Activated naive CD4-positive, alpha-beta T cell treated with anti-CD3 and anti-CD28 coated beads, Interleukin-2, amount 10 ng/mL, durations not matched to agents 7 days and 5 days (primary cell): ENCODE measurements around the gene RPL11.
A peak's percentile ranks its signal among the peaks of the same experiment; 100 is the strongest.
"Not testable (repeated sequence)": the region's sequence is repeated elsewhere in the genome, so short reads cannot be mapped to it uniquely, and the experiment has no call there.

Source experiments
- CTCF ChIA-PET: fragments of 350-600 bp; sonication (Branson Sonifier 250); formaldehyde crosslinking; loops from one replicate; lab custom pipeline; 2021; ENCODE audit warnings: antibody characterized with exemption; lab: Charles Lee
- DNase-seq: peaks from one replicate; pipeline ENCODE4 v3.0.0-alpha.2; 2020
- H3K27ac Mint-ChIP-seq: one replicate; pipeline ENCODE4 v1.8.0; 2021; ENCODE audit warnings: mild to moderate bottlenecking, moderate library complexity, mixed read lengths
- H3K27me3 Mint-ChIP-seq: one replicate; pipeline ENCODE4 v1.8.0; 2021; ENCODE audit warnings: mild to moderate bottlenecking, mixed read lengths
- H3K36me3 Mint-ChIP-seq: one replicate; pipeline ENCODE4 v1.8.0; 2021; ENCODE audit warnings: mixed read lengths
- H3K4me1 Mint-ChIP-seq: one replicate; pipeline ENCODE4 v1.8.0; 2021; ENCODE audit warnings: mixed read lengths
- H3K4me3 Mint-ChIP-seq: one replicate; pipeline ENCODE4 v1.8.0; 2021; ENCODE audit warnings: mild to moderate bottlenecking, moderate library complexity, mixed read lengths
- H3K9me3 Mint-ChIP-seq: one replicate; pipeline ENCODE4 v1.8.0; 2021; ENCODE audit warnings: mixed read lengths

RPL11 gene

DNA sequence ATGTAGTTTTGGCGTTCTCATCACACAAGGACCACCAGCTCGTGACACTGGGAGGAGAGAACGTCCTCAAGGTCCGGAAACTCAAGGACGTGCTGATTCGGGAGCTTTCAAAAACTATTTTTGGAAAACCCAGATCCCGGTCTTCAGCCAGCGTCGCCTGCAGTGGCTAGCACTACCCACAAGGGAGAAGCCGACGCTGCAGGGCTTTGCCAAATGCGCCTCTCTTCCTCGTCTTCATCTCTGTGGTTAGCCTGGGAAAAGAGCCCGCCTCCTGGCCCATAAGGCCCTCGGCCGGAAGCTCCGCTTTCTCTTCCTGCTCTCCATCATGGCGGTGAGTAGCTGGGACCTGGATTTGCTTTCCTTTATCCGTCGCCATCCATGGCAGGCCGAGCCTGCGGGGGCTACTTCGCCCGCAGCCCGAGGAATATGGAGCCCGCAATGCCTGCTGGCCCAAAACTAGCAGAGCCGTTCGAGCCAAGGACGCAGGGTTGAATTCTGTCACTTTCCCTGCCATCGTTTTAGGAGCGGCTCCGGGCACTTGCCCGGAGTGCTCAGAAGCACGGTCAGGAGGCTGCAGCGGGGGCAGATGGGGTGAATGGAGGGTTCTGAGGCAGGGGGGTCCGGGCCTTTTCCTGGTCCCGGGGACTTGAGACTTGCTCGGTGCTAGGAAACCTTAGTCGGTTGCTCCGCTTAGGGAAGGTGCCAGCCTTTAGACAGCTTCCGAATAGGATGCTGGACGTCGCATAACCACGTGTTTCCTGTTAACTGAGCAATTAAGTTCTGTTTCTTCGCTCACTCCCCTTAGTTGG is at the start of gene RPL11:
TSS of gene RPL11 (plus strand) at position 308 of the 809 bp plus-strand sequence. CDS start at position 326, 18 bp downstream.
- Mint-ChIP-seq H3K4me3 (peak within 1 kb of the TSS; percentile 95), H3K36me3 (peaks cover 44% of the 10 kb centered on the region), H3K9me3 (no peaks in the 10 kb centered on the region), H3K4me1 (peaks cover 53% of the 10 kb centered on the region), H3K27ac (peak within 1 kb of the TSS; percentile 94), H3K27me3 (no peaks in the 10 kb centered on the region)
- CTCF ChIA-PET, result interaction anchor here (0.6 to 1.4 kb wide), 8 partner anchors 8 to 167 kb away, joined by 3 to 7 read pairs (median 4); partner anchors contain the start of gene ELOA
- DNase-seq, result peak; percentile 92

DNA sequence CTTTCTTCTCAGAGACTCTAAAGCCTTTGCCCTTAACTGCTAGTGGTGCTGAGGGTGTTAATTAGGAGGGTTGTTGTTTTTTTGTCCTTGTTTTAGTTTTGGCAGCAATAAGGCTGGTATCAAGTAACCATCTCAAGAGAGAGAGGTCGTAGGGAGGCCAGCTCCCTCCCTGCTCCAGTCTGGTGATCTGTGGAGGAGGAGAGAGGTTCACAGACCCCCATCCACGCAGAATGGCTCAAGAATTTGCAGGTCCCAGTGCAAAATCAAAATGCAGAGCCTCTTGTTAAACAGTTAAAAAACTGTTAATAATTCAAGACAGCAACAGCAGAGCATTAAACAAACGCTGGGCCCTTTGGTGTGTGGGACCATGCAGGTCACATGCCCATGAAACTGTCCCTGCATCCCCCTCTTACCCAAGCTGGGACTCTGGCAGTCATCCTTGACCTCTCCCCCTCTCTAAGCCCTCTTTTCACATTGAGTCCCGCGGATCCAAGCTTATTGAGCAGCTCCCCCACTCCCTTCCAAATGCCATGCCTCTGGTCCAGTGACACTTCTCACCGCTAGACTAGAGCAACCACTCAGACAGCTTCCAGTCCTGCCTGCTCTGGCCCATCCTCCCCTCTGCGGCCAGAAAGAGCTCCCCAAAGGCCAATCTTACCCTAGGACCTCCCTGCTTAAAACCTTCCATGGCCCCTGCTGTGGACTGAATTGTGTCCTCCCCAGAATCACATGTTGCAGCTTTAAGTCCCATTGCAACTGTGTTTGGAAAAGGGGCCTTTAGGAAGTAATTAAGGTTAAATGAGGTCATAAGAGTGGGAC is 47.7 kb upstream of the RPL11 start:
- Mint-ChIP-seq H3K27ac (no peak overlapping the region), H3K36me3 (no peaks in the 10 kb centered on the region), H3K4me1 (no peaks in the 10 kb centered on the region), H3K4me3 (no peak overlapping the region), H3K27me3 (peaks cover 25% of the 10 kb centered on the region), H3K9me3 (no peaks in the 10 kb centered on the region)
- CTCF ChIA-PET, result interaction anchor here (0.9 to 4.0 kb wide), 5 partner anchors 9 to 147 kb away, joined by 3 to 14 read pairs (median 10); no protein-coding TSS in a partner anchor
- no peak for DNase-seq

DNA sequence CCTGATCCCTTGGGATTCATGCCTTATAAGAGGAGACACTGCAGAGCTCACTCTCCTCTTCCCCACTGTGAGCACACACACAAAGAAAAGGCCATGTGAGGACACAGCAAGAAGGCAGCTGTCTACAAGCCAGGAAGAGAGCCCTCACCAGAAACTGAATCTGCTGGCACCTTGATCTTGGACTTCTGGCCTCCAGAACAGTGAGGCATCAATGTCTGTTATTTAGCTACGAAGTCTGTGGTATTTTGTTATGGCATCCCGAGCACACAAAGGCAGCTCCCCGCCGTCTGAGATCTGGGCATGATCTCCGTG is 47.1 kb upstream of the RPL11 start:
- Mint-ChIP-seq H3K27ac (no peak overlapping the region), H3K4me1 (no peaks in the 10 kb centered on the region), H3K4me3 (no peak overlapping the region), H3K36me3 (no peaks in the 10 kb centered on the region), H3K9me3 (no peaks in the 10 kb centered on the region), H3K27me3 (peaks cover 20% of the 10 kb centered on the region)
- CTCF ChIA-PET, result interaction anchor here (0.9 to 4.0 kb wide), 7 partner anchors 10 to 167 kb away, joined by 3 to 14 read pairs (median 5); no protein-coding TSS in a partner anchor
- no peak for DNase-seq

DNA sequence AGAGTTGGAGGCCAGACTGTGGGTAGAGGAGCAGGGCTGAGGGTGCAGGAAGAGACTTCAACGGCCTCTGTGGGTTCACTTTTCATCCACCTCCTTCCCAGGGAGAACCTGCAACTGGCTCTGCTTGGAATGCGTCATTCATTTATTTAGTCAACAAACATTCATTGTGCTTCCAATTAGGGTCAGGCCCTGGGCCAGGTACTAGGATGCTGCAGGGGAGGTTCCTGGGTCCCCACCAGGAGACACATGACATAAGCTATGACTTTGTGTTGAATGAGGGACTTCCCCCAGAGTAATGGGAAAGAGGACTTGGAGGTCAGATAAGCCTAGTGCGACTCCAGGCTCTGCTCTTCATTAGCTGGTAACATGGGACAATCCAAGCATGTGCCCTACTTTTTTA is 46.3 kb upstream of the RPL11 start:
- no peak overlapping the region for H3K27ac Mint-ChIP-seq
- no peak overlapping the region for H3K4me3 Mint-ChIP-seq
- peaks cover 16% of the 10 kb centered on the region for H3K27me3 Mint-ChIP-seq
- H3K9me3 Mint-ChIP-seq, result no peaks in the 10 kb centered on the region
- no peak for DNase-seq
- CTCF ChIA-PET, result interaction anchor here (1.0 to 4.0 kb wide), 6 partner anchors 8 to 166 kb away, joined by 3 to 14 read pairs (median 8); no protein-coding TSS in a partner anchor
- H3K36me3 Mint-ChIP-seq, result no peaks in the 10 kb centered on the region
- H3K4me1 Mint-ChIP-seq, result no peaks in the 10 kb centered on the region

DNA sequence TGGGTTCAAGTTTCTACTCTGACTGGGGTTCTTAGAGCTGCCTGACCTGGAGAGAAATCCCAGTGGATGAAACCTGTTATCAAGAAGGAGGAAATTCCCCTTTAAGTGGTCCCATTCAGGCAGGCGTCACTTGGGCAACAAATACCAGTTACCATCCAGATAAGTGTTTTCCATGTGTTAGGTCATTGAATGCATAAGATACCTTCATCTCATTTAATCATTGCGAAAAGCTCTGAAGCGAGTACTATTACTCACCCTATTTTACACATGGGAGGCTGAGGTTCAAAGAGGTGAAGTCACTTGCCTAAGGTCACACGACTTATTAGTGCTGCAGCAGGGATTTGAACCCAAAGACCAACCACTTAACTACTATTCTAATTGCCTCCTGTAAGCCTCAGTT is 45.5 kb upstream of the RPL11 start:
- Mint-ChIP-seq H3K27me3 (peaks cover 22% of the 10 kb centered on the region), H3K36me3 (no peaks in the 10 kb centered on the region), H3K4me1 (no peaks in the 10 kb centered on the region), H3K9me3 (no peaks in the 10 kb centered on the region), H3K27ac (no peak overlapping the region), H3K4me3 (no peak overlapping the region)
- CTCF ChIA-PET, result interaction anchor here (1.3 to 4.0 kb wide), 4 partner anchors 9 to 149 kb away, joined by 3 to 11 read pairs (median 8); no protein-coding TSS in a partner anchor
- DNase-seq, result no peak

DNA sequence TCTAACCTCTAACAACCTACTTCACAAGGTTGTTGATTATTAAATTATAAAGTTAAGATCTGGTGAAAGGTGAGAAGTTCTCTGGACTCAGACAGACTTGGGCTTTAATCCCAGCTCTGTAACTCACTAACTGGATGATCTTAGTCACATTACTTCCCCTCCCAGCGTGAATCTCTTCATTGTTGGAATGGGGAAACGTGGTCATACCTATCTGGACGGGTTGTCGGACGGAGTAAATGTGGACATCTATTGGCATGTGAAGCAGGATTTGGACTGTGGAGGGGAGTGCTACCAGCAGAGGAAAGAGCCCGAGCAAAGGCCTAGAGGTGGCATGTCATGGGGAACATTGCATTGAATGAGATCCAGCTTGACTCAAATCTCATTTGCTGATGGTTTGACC is 45.1 kb upstream of the RPL11 start:
- no peak for DNase-seq
- Mint-ChIP-seq H3K4me3 (no peak overlapping the region), H3K4me1 (no peaks in the 10 kb centered on the region), H3K27ac (no peak overlapping the region), H3K27me3 (peaks cover 26% of the 10 kb centered on the region), H3K9me3 (no peaks in the 10 kb centered on the region), H3K36me3 (no peaks in the 10 kb centered on the region)
- CTCF ChIA-PET, result interaction anchor here (0.6 to 4.0 kb wide), 5 partner anchors 9 to 150 kb away, joined by 3 to 11 read pairs (median 4); no protein-coding TSS in a partner anchor

DNA sequence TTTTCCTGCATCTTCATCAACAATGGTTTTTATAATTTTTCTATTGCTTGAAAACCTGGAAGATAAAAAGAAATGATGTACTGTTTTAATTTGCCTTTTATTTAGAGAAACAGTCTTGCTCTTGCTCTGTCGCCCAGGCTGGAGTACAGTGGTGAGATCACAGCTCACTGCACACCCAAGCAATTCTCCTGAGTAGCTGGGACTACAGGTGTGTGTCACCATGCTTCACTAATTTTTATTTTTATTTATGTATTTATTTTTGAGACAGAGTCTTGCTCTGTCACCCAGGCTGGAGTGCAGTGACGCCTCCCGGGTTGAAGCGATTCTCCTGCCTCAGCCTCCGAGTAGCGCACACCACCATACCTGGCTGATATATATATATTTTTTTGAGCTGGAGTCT is 43.0 kb upstream of the RPL11 start:
- Mint-ChIP-seq H3K27ac (no peak overlapping the region), H3K4me3 (no peak overlapping the region), H3K9me3 (no peaks in the 10 kb centered on the region), H3K27me3 (peaks cover 31% of the 10 kb centered on the region), H3K36me3 (no peaks in the 10 kb centered on the region), H3K4me1 (no peaks in the 10 kb centered on the region)
- DNase-seq, result no peak
- CTCF ChIA-PET, result interaction anchor here (0.8 to 2.1 kb wide), 3 partner anchors 11 to 108 kb away, joined by 3 to 6 read pairs (median 3); no protein-coding TSS in a partner anchor

DNA sequence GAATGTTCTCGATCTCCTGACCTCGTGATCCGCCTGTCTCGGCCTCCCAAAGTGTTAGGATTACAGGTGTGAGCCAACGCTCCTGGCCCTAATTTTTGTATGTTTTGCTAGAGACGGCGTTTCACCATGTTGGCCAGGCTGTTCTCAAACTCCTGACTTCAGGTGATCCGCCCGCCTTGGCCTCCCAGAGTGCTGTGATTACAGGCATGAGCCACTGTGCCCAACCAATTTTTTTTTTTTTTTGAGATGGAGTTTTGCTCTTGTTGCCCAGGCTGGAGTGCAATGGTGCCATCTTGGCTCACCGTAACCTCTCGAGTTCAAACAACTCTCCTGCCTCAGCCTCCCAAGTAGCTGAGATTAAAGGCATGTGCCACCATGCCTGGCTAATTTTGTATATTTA is 42.4 kb upstream of the RPL11 start:
- not testable (repeated sequence) for H3K27ac Mint-ChIP-seq, H3K9me3 Mint-ChIP-seq, H3K36me3 Mint-ChIP-seq, DNase-seq, H3K4me1 Mint-ChIP-seq, H3K4me3 Mint-ChIP-seq
- peaks cover 35% of the 10 kb centered on the region for H3K27me3 Mint-ChIP-seq
- CTCF ChIA-PET, result interaction anchor here (0.6 to 2.1 kb wide), 5 partner anchors 12 to 269 kb away, joined by 3 to 6 read pairs (median 3); no protein-coding TSS in a partner anchor

DNA sequence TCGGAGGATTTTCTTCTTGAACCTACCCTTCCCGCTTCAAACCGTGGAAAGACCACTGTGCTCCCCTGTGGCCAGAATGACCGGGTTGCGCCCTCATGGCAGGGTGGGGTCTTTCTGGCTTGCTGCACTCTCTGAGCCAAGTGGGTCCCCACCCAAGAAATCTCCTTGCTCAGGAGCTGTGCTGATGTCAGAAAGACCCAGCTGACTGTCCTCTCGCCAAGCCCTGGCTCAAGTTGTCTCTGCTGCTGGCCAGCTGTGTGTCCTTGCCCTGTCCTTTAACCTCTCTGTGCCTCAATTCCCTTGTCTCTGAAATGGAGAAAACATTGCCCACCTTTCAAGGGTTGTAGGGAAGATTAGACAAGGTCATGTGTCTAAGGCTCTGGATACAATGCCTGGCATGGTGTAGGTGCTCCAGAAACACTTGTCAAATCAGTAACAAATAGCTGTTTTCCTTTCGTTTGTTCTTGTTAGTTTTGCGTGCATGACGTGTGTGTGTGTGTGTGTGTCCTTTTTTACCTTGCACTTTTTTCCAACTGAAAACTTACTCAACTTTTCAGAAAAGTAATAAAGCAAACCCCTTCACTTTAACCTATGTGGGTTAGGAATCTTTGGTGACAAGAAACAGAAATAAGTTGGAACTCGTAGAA is 41.1 kb upstream of the RPL11 start:
- H3K9me3 Mint-ChIP-seq, result no peaks in the 10 kb centered on the region
- peaks cover 27% of the 10 kb centered on the region for H3K27me3 Mint-ChIP-seq
- no peaks in the 10 kb centered on the region for H3K4me1 Mint-ChIP-seq
- no peak for DNase-seq
- no peak overlapping the region for H3K27ac Mint-ChIP-seq
- CTCF ChIA-PET, result interaction anchor here (1.0 kb wide), 2 partner anchors 13 to 153 kb away, joined by 3 to 5 read pairs; no protein-coding TSS in a partner anchor
- H3K4me3 Mint-ChIP-seq, result no peak overlapping the region
- no peaks in the 10 kb centered on the region for H3K36me3 Mint-ChIP-seq

DNA sequence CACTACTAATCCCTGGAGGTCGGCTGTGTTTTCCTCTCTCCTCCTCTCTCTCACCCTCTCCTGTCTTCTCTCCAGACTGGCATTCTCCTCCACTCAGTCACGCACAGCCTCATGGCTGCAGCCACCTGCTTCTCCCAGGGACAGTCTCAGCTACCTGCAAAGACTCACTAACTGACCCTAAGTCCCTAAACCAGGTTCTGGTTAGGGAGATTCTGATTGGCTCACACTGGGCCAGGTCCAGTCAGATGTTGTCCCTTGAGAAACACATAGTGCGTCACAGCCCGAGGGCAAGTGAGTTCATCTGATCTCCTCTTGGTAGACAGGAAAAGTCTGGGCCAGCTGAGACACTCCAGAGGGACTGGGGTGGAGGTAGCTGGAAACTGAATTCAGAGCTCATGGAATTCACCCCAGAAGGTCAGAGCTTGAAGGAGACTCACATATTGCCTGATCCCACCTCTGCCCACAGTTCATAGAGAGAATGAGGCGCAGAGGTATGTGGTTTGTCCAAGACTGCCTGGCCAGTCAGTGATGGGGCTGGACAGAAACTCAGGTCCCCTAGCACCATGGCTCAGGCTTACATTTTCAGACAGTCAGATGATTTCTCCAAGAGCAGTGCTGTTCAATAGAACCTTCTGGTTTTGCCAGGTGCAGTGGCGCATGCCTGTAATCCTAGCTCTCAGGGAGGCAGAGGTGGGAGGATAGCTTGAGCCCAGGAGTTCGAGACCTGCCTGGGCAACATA is 40.4 kb upstream of the RPL11 start:
- H3K4me3 Mint-ChIP-seq, result no peak overlapping the region
- CTCF ChIA-PET, result interaction anchor here (1.0 kb wide), 2 partner anchors 14 to 154 kb away, joined by 3 to 5 read pairs; no protein-coding TSS in a partner anchor
- H3K27me3 Mint-ChIP-seq, result peaks cover 27% of the 10 kb centered on the region
- H3K27ac Mint-ChIP-seq, result no peak overlapping the region
- H3K9me3 Mint-ChIP-seq, result no peaks in the 10 kb centered on the region
- H3K36me3 Mint-ChIP-seq, result no peaks in the 10 kb centered on the region
- H3K4me1 Mint-ChIP-seq, result no peaks in the 10 kb centered on the region
- no peak for DNase-seq

DNA sequence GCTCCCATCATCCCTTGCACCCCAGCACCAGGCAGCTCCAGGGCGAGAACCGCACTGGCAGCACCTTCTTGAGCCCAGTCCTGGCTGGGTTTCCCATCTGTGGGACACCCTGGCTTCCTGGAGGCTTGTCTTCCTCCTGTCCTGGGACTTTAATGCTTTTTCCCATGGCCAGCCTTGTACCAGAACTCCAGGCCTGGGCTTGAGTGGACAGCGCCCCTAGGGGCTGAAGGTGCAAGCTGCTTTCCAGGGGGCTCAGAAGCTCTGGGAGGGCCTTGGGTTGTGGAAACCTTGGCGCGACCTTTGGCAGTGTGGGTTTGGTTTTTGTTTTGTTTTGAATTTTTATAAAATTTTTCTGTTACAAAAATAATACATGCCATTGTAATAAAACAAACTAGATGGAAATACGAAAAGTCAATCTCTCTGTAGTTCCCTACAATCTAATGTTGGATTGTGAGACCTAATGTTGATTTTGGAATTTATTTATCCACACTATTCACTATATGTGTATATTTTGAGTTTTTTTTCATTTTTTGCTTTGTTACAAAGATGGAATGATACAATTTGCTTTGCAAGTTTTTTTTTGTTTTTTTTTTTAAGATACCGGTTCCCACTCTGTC is 33.8 kb upstream of the RPL11 start:
- no peak overlapping the region for H3K4me3 Mint-ChIP-seq
- H3K4me1 Mint-ChIP-seq, result no peaks in the 10 kb centered on the region
- CTCF ChIA-PET, result interaction anchor here (0.6 to 1.8 kb wide), 12 partner anchors 10 to 1551 kb away, joined by 3 to 6 read pairs (median 4); no protein-coding TSS in a partner anchor
- peak; percentile 60 for DNase-seq
- H3K27me3 Mint-ChIP-seq, result peaks cover 13% of the 10 kb centered on the region
- H3K27ac Mint-ChIP-seq, result no peak overlapping the region
- no peaks in the 10 kb centered on the region for H3K36me3 Mint-ChIP-seq
- H3K9me3 Mint-ChIP-seq, result no peaks in the 10 kb centered on the region

DNA sequence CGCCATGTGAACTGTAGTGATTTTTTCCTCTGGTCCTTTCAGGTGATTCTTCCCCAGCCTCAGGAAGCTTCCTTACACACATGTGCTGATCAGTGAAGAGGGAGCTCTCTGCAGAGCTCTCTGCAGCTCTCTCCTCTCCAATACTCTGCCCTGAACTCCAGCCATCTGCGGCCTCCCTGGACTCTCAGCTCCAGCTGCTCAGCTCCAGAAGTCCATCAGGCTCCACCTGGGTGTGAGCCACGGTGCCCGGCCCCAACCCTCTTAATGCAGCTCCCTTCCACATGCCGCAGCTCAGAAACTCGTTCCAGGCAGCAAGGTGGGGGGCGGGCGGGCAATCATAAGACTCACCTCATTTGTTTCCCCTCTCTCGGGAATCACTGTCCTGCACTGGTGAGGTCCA is 30.9 kb upstream of the RPL11 start:
- Mint-ChIP-seq H3K36me3 (no peaks in the 10 kb centered on the region), H3K4me1 (peaks cover 10% of the 10 kb centered on the region), H3K4me3 (no peak overlapping the region), H3K27ac (no peak overlapping the region), H3K9me3 (no peaks in the 10 kb centered on the region), H3K27me3 (peaks cover 3% of the 10 kb centered on the region)
- CTCF ChIA-PET, result interaction anchor here (1.0 to 1.5 kb wide), 3 partner anchors 23 to 164 kb away, joined by 3 read pairs; no protein-coding TSS in a partner anchor
- DNase-seq, result no peak
